Transverse colon (tissue), 4 donors: ENCODE data around the gene ARFIP1. TPM values are rescaled to one million over a fixed set of nuclear protein-coding genes. Genes with fewer than 3 reads are reported as not detected.

Source experiments
- DNase-seq: peaks from one replicate; pipeline ENCODE4 v3.0.0-alpha.2; 2019
- H3K27ac ChIP-seq, 4 donors: fragments of 200-600 bp; sonication (generic); 2 replicates each; pipeline ENCODE4 v1.5.1; 2016 to 2018; ENCODE audit warnings: inconsistent platforms in 4 of 4
- H3K27me3 ChIP-seq: fragments of 200-600 bp; sonication (generic); 2 replicates; pipeline ENCODE4 v1.5.1; 2017; ENCODE audit warnings: inconsistent platforms
- H3K36me3 ChIP-seq, 4 donors: fragments of 200-600 bp; sonication (generic); 2 replicates each; pipeline ENCODE4 v1.5.1; 2017 to 2019; ENCODE audit warnings: inconsistent platforms in 4 of 4
- H3K4me1 ChIP-seq, 4 donors: fragments of 200-600 bp; sonication (generic); 2 replicates each; pipeline ENCODE4 v1.5.1; 2017 to 2020; ENCODE audit warnings: inconsistent platforms in 4 of 4
- H3K4me3 ChIP-seq, 4 donors: fragments of 200-600 bp; sonication (generic); 1 replicate in 1 of 4; 2 replicates in 3 of 4; pipeline versions ENCODE4 v1.5.1 to v1.6.1; 2017 to 2019; ENCODE audit warnings: inconsistent platforms in 4 of 4
- H3K9me3 ChIP-seq, 2 donors: fragments of 200-600 bp; sonication (generic); 2 replicates each; pipeline ENCODE4 v1.5.1; 2017 to 2019; ENCODE audit warnings: inconsistent platforms in 2 of 2
- EP300 ChIP-seq: sonication (generic); formaldehyde crosslinking; IDR thresholded peaks from one replicate; pipeline ENCODE4 v1.6.1; 2017; ENCODE audit warnings: antibody characterized with exemption, low read depth
- POLR2A ChIP-seq: fragments of 450-650 bp; IDR thresholded peaks from one replicate; pipeline ENCODE4 v1.6.1; 2016; ENCODE audit warnings: antibody characterized with exemption, mild to moderate bottlenecking, moderate library complexity
- POLR2AphosphoS5 ChIP-seq, 3 donors: sonication (generic); formaldehyde crosslinking; IDR thresholded peaks; one replicate each; pipeline ENCODE4 v1.6.1; 2016; ENCODE audit warnings: antibody characterized with exemption in 3 of 3
- WGBS, 2 donors: methylation state at CpG; one replicate each; pipeline ENCODE4 v1.1.5; 2018; ENCODE audit warnings: low coverage in 1 of 2; 5-methylcytosine and 5-hydroxymethylcytosine counted together
- in situ Hi-C, 4 donors: fragments of 200-750 bp; cut with MboI; loops; one replicate each; pipeline versions ENCODE4 v1.15.0 to v1.15.1; 2017; ENCODE audit warnings: low sequenced_read_pairs in 3 of 4, low pct_ligation_motif_present in 1 of 4, low pct_unique_long_range_greater_than_20kb in 1 of 4
- intact Hi-C: fragments of 100-400 bp; cut with DNase I; formaldehyde crosslinking; loops from one replicate; pipeline ENCODE4 v1.15.1; 2023; ENCODE audit warnings: low total_unique reads
- total RNA-seq, 4 donors: library from RNA; depleted of rRNA; stranded (reverse); fragments of >200 nt; gene quantifications; one replicate each; pipeline ENCODE4 v1.1.0, GENCODE V29; 2016
- TF ChIP-seq, protein P1 (sequence below), 5 experiments: fragments of 200-600 bp in 3 of 5; fragments of 450-650 bp in 2 of 5; sonication (generic) in 3 of 5; IDR thresholded peaks; 1 replicate in 2 of 5; 2 replicates in 3 of 5; pipeline ENCODE4 v1.5.1; 2016 to 2017; ENCODE audit warnings: antibody characterized with exemption in 5 of 5, inconsistent platforms in 3 of 5, mild to moderate bottlenecking in 2 of 5, moderate library complexity in 1 of 5

The ARFIP1 gene
- total RNA-seq, 4 donors from 2014 or later, result 35.0 to 115 (median 46.2) TPM

DNA sequence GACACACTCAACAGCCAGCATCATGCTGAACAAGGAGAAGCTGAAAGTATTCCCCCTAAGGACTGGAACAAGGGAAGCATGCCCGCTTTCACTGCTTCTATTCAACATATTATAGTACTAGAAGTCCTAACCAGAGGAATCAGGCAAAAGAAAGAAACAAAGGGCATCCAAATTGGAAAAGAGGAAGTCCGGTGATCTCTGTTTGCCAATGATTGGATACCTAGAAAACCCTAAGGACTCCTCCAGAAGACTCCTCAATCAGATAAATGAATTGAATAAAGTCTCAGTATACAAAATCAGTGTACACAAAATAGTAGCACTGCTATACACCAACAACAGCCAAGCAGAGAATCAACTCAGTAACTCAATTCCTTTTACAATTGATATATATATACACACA, 44.8 kb downstream of the ARFIP1 start:
- DNase-seq, result no peak
- H3K27me3 ChIP-seq, result no peaks in the 10 kb centered on the region
- H3K4me3 ChIP-seq, result no peak overlapping the region
- intact Hi-C loops (no loop called here), in situ Hi-C loops (no loop called here)
- H3K36me3 ChIP-seq, result peaks cover 0 to 4% (median 0%) of the 10 kb centered on the region in 4 donors
- no peak overlapping the region for H3K27ac ChIP-seq
- TF ChIP-seq, protein P1, sequence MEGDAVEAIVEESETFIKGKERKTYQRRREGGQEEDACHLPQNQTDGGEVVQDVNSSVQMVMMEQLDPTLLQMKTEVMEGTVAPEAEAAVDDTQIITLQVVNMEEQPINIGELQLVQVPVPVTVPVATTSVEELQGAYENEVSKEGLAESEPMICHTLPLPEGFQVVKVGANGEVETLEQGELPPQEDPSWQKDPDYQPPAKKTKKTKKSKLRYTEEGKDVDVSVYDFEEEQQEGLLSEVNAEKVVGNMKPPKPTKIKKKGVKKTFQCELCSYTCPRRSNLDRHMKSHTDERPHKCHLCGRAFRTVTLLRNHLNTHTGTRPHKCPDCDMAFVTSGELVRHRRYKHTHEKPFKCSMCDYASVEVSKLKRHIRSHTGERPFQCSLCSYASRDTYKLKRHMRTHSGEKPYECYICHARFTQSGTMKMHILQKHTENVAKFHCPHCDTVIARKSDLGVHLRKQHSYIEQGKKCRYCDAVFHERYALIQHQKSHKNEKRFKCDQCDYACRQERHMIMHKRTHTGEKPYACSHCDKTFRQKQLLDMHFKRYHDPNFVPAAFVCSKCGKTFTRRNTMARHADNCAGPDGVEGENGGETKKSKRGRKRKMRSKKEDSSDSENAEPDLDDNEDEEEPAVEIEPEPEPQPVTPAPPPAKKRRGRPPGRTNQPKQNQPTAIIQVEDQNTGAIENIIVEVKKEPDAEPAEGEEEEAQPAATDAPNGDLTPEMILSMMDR (IDR thresholded peaks at IDR 0.05), result no peak
- TF ChIP-seq POLR2A, result no peak
- H3K9me3 ChIP-seq, result no peaks in the 10 kb centered on the region
- H3K4me1 ChIP-seq, result peaks cover 0 to 2% (median 0%) of the 10 kb centered on the region in 4 donors
- 96 to 100% methylated on average over 2 of the region's 2 CpGs for WGBS, 2 donors

DNA sequence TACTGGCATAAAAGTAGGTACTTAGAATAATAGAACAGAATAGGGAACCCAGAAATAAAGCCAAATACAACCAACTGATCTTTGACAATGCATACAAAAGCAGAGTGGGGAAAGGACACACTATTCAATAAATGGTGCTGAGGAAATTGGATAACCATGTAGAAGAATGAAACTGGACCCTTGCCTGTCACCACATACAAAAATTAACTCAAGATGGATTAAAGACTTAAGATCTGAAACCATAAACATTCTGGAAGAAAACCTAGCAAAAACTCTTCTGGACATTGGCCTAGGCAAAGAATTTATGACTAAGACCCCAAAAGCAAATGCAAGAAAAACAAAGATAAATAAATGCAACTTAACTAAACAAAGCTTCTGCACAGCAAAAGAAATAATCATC, 45.6 kb downstream of the ARFIP1 start:
- in situ Hi-C loops, result no loop called here
- Histone ChIP-seq H3K4me3 (no peak overlapping the region), H3K4me1 (peaks cover 0 to 2% (median 0%) of the 10 kb centered on the region in 4 donors), H3K27ac (no peak overlapping the region), H3K9me3 (no peaks in the 10 kb centered on the region), H3K27me3 (no peaks in the 10 kb centered on the region), H3K36me3 (peaks cover 0 to 5% (median 0%) of the 10 kb centered on the region in 4 donors)
- no peak for DNase-seq
- TF ChIP-seq POLR2A (no peak), EP300 (no peak), POLR2AphosphoS5 (IDR thresholded peaks at IDR 0.05) (no peak)
- TF ChIP-seq, protein P1 (IDR thresholded peaks at IDR 0.05), result no peak
- intact Hi-C loops, result no loop called here

DNA sequence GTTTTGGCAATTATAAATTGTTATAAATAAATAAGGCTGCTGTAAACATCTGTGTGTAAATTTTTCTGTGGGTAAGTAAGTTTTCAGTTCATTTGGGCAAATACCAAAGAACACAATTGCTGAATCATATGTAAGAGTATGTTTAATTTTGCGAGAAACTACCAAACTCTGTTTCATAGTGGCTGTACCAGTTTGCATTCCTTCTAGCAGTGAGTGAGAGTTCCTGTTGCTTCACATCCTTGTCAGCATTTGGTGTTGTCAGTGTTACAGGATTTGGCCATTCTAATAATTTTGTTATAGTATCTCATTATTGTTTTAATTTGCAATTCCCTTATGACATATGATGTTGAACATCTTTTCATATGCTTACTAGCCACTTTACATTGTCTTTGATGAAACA, 48.4 kb downstream of the ARFIP1 start:
- no peaks in the 10 kb centered on the region for H3K27me3 ChIP-seq
- 85 to 100% methylated on average over 1 of the region's 1 CpG for WGBS, 2 donors
- no peaks in the 10 kb centered on the region for H3K9me3 ChIP-seq
- no peak overlapping the region for H3K4me3 ChIP-seq
- no peaks in the 10 kb centered on the region for H3K4me1 ChIP-seq
- H3K36me3 ChIP-seq, result peaks cover 0 to 6% (median 2%) of the 10 kb centered on the region in 4 donors
- no peak for DNase-seq
- H3K27ac ChIP-seq, result no peak overlapping the region
- intact Hi-C loops, result no loop called here
- TF ChIP-seq POLR2A (no peak), EP300 (no peak), POLR2AphosphoS5 (IDR thresholded peaks at IDR 0.05) (no peak)
- TF ChIP-seq, protein P1 (IDR thresholded peaks at IDR 0.05), result no peak
- in situ Hi-C loops, result no loop called here

DNA sequence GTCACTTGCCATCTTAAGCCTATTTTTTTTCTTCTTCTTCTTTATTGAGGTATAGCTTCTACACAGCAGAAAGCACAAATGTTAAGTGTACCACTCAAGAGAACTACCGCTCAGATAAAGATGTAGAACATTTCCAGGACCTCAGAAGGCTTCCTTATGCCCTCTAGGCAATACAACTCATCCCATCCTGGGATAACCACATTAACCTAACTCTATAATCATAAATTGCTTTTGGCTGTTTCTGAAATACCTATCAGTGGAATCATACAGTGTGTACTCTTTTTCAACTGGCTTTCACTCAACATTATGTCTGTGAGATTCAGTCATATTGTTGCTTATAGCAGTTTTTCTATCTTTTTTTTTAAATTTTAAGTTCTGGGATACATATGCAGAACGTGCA, 51.7 kb downstream of the ARFIP1 start:
- no peak overlapping the region for H3K27ac ChIP-seq
- WGBS, 2 donors, result 93 to 97% methylated on average over 2 of the region's 2 CpGs
- in situ Hi-C loops, result no loop called here
- no peaks in the 10 kb centered on the region for H3K9me3 ChIP-seq
- no peaks in the 10 kb centered on the region for H3K4me1 ChIP-seq
- TF ChIP-seq EP300 (no peak), POLR2A (no peak), POLR2AphosphoS5 (IDR thresholded peaks at IDR 0.05) (no peak)
- TF ChIP-seq, protein P1 (IDR thresholded peaks at IDR 0.05), result no peak
- no peak for DNase-seq
- H3K4me3 ChIP-seq, result no peak overlapping the region
- H3K36me3 ChIP-seq, result peaks cover 0 to 11% (median 2%) of the 10 kb centered on the region in 4 donors
- intact Hi-C loops, result no loop called here
- H3K27me3 ChIP-seq, result no peaks in the 10 kb centered on the region
